Activated CD4-positive, alpha-beta T cell treated with anti-CD3 and anti-CD28 coated beads, Interleukin-2, amount 10 ng/mL, durations not matched to agents 24 days and 14 days (primary cell): Measurements from ENCODE around the gene SIRT7. TPM values are rescaled to one million over a fixed set of nuclear protein-coding genes. Genes with fewer than 3 reads are reported as not detected.

Experiments
- DNase-seq: peaks from one replicate; pipeline ENCODE4 v3.0.0; 2022
- H3K27ac Mint-ChIP-seq: one replicate; pipeline ENCODE4 v1.8.0; 2022; ENCODE audit warnings: mild to moderate bottlenecking, mixed read lengths
- H3K27me3 Mint-ChIP-seq: one replicate; pipeline ENCODE4 v1.8.0; 2022; ENCODE audit warnings: mixed read lengths
- H3K36me3 Mint-ChIP-seq: one replicate; pipeline ENCODE4 v1.8.0; 2022; ENCODE audit warnings: low read depth, mild to moderate bottlenecking, mixed read lengths
- H3K4me1 Mint-ChIP-seq: one replicate; pipeline ENCODE4 v1.8.0; 2021; ENCODE audit warnings: mixed read lengths
- H3K4me3 Mint-ChIP-seq: one replicate; pipeline ENCODE4 v1.8.0; 2022; ENCODE audit warnings: mild to moderate bottlenecking, moderate library complexity, mixed read lengths
- H3K9me3 Mint-ChIP-seq: one replicate; pipeline ENCODE4 v1.8.0; 2021; ENCODE audit warnings: mixed read lengths
- intact Hi-C: fragments of 100-400 bp; cut with micrococcal nuclease; formaldehyde crosslinking; loops from one replicate; pipeline ENCODE4 v1.15.1; 2023
- total RNA-seq: library from RNA; stranded (reverse); gene quantifications from 2 replicates; pipeline ENCODE4 v1.2.3, GENCODE V29; 2022

SIRT7 gene
- total RNA-seq, 1 donor from 2014 or later, result 54.9 TPM

GRCh38 chr17:81891303-81891552 lies 26.7 kb downstream of the SIRT7 start:
- peak overlapping the region; percentile 94 for H3K4me3 Mint-ChIP-seq
- peak overlapping the region; percentile 98 for H3K27ac Mint-ChIP-seq
- H3K27me3 Mint-ChIP-seq, result no peaks in the 10 kb centered on the region
- peaks cover 43% of the 10 kb centered on the region for H3K36me3 Mint-ChIP-seq
- peaks cover 16% of the 10 kb centered on the region for H3K4me1 Mint-ChIP-seq
- H3K9me3 Mint-ChIP-seq, result no peaks in the 10 kb centered on the region
- intact Hi-C loops, result loop anchor here (1.0 to 2.0 kb wide), 3 partner anchors 21 to 132 kb away; partner anchors contain the start of genes CENPX and LRRC45
- no peak for DNase-seq

DNA sequence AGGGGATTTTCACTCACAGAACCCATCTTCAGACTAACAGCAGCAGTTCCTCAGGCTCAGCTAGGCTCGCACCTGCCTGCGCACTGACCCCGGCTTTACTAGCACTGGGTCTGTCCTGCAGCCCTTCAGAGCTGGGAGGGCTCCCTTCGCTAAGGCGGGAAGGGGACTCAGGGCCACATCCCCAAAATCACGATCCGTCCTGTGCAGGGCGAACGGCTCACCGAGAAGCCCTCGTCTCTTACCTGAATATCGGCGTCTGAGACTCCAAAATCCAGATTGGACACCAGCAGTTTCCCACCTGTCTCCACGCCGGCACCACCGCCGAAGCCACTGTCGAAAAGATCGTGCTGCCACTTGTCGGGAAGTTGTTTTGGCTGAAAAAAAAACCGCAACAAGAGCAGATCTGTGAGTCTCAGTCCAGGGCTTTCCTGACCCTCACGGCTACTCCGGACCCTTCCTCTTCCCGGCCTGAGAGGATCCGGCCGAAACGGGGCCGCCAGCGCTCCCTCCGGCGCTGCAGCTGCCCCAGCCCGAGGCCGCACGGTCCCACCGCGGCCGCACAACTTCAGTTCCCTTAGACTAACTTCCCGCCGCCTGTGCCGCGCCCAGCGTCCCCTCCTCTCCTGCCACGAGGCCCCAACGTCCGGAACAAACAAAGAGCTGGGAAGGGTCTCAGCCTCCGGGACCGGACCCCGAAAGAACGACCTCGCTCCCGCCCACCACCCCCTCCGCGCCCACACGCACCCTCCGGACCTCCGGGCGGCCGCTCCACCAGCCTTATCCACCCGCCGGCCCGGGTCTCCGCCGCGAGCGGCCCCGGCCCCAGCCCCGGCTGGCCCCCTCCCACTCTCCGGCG lies 27.3 kb downstream of the SIRT7 start:
- intact Hi-C loops, result loop anchor here (1.0 to 2.0 kb wide), 3 partner anchors 20 to 132 kb away; partner anchors contain the start of genes CENPX and LRRC45
- no peaks in the 10 kb centered on the region for H3K27me3 Mint-ChIP-seq
- H3K36me3 Mint-ChIP-seq, result peaks cover 48% of the 10 kb centered on the region
- H3K4me3 Mint-ChIP-seq, result peak overlapping the region; percentile 88
- peaks cover 17% of the 10 kb centered on the region for H3K4me1 Mint-ChIP-seq
- no peaks in the 10 kb centered on the region for H3K9me3 Mint-ChIP-seq
- DNase-seq, result peak; percentile 80
- H3K27ac Mint-ChIP-seq, result peak overlapping the region; percentile 94

GRCh38 chr17:81889602-81890001 lies 28.4 kb downstream of the SIRT7 start:
- intact Hi-C loops, result loop anchor here (2.0 kb wide), 1 partner anchor 133 kb away; the partner anchor contains the start of genes CENPX and LRRC45
- H3K27me3 Mint-ChIP-seq, result no peaks in the 10 kb centered on the region
- DNase-seq, result no peak
- H3K4me3 Mint-ChIP-seq, result peak overlapping the region; percentile 88
- peaks cover 17% of the 10 kb centered on the region for H3K4me1 Mint-ChIP-seq
- H3K36me3 Mint-ChIP-seq, result peaks cover 56% of the 10 kb centered on the region
- H3K9me3 Mint-ChIP-seq, result no peaks in the 10 kb centered on the region
- peak overlapping the region; percentile 69 for H3K27ac Mint-ChIP-seq

DNA sequence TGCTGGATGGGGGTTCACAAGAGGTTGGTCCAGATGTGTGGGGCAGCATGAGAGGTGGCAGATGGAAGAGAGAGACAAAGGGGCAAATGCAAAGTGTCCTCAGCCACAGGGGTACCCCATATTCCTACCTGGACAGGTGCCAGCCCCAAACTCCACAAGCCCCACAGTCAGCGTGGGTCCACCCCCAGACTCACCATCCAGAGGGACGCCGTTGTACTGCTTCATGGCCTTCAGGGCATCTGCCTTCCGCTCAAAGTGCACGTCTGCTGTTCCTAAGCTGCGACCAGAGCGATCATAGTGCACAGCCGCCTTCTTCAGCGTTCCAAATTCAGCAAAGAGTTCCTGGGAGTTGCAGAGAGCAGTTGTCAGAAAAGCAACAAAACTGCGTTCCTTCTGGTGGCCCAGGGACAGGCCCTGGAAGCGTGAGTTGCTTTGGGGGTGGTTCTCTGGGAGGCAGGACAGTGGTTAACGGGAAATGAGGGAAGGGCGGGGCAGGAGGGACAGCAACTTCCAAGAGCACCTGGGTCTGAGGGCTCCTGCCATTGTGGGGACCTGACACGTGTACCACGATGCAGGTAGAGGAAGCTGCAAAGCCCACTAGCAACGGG lies 28.9 kb downstream of the SIRT7 start:
- H3K4me1 Mint-ChIP-seq, result peaks cover 17% of the 10 kb centered on the region
- no peaks in the 10 kb centered on the region for H3K9me3 Mint-ChIP-seq
- H3K27me3 Mint-ChIP-seq, result no peaks in the 10 kb centered on the region
- peak overlapping the region; percentile 69 for H3K27ac Mint-ChIP-seq
- peak overlapping the region; percentile 70 for H3K4me3 Mint-ChIP-seq
- intact Hi-C loops, result no loop called here
- no peak for DNase-seq
- H3K36me3 Mint-ChIP-seq, result peaks cover 60% of the 10 kb centered on the region

- DNase-seq, result no peak
- Mint-ChIP-seq H3K27ac (peak overlapping the region; percentile 64), H3K27me3 (no peaks in the 10 kb centered on the region), H3K9me3 (no peaks in the 10 kb centered on the region), H3K36me3 (peaks cover 57% of the 10 kb centered on the region), H3K4me3 (peak overlapping the region; percentile 70), H3K4me1 (peaks cover 17% of the 10 kb centered on the region)
- intact Hi-C loops, result no loop called here
These were observed 29.6 kb downstream of the SIRT7 start for GRCh38 chr17:81888105-81888987.

- H3K27me3 Mint-ChIP-seq, result no peaks in the 10 kb centered on the region
- peaks cover 65% of the 10 kb centered on the region for H3K36me3 Mint-ChIP-seq
These were observed 32.0 kb downstream of the SIRT7 start for GRCh38 chr17:81885869-81886548.

GRCh38 chr17:81885454-81885853 lies 32.5 kb downstream of the SIRT7 start:
- peak overlapping the region; percentile 14 for H3K27ac Mint-ChIP-seq
- no peaks in the 10 kb centered on the region for H3K9me3 Mint-ChIP-seq
- peaks cover 13% of the 10 kb centered on the region for H3K4me1 Mint-ChIP-seq
- no peaks in the 10 kb centered on the region for H3K27me3 Mint-ChIP-seq
- no peak for DNase-seq
- H3K36me3 Mint-ChIP-seq, result peaks cover 64% of the 10 kb centered on the region
- H3K4me3 Mint-ChIP-seq, result no peak overlapping the region
- intact Hi-C loops, result no loop called here

More at GRCh38 chr17:81885869-81886548, 32.0 kb downstream of the SIRT7 start:
- Mint-ChIP-seq H3K4me3 (no peak overlapping the region), H3K27ac (peak overlapping the region; percentile 56), H3K4me1 (peaks cover 13% of the 10 kb centered on the region), H3K9me3 (no peaks in the 10 kb centered on the region)
- intact Hi-C loops, result no loop called here
- no peak for DNase-seq

DNA sequence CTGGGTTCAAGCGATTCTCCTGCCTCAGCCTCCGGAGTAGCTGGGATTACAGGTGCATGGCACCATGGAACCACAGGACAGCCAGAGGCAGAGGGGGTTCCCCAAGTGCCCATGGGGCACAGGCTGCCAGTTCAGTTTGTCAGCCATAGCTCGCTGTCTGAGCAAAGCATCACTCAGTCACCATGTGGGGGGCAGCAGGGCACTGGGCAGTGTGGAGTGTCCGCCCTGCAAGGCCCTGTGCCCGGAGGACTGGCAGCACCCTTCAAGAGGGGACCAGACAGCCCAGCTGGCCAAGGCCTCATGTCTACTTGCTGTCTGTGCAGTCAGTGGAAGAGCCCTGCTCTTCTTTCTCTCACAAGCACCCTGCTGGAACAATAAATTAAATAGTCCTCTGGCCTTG lies 33.0 kb downstream of the SIRT7 start:
- no peak overlapping the region for H3K4me3 Mint-ChIP-seq
- H3K9me3 Mint-ChIP-seq, result no peaks in the 10 kb centered on the region
- no peak for DNase-seq
- intact Hi-C loops, result no loop called here
- H3K27ac Mint-ChIP-seq, result no peak overlapping the region
- peaks cover 13% of the 10 kb centered on the region for H3K4me1 Mint-ChIP-seq
- peaks cover 63% of the 10 kb centered on the region for H3K36me3 Mint-ChIP-seq
- H3K27me3 Mint-ChIP-seq, result no peaks in the 10 kb centered on the region

GRCh38 chr17:81884520-81884919 lies 33.5 kb downstream of the SIRT7 start:
- H3K36me3 Mint-ChIP-seq, result peaks cover 64% of the 10 kb centered on the region
- DNase-seq, result no peak
- no peak overlapping the region for H3K4me3 Mint-ChIP-seq
- no peaks in the 10 kb centered on the region for H3K27me3 Mint-ChIP-seq
- H3K27ac Mint-ChIP-seq, result peak overlapping the region; percentile 34
- intact Hi-C loops, result no loop called here
- peaks cover 13% of the 10 kb centered on the region for H3K4me1 Mint-ChIP-seq
- H3K9me3 Mint-ChIP-seq, result no peaks in the 10 kb centered on the region

DNA sequence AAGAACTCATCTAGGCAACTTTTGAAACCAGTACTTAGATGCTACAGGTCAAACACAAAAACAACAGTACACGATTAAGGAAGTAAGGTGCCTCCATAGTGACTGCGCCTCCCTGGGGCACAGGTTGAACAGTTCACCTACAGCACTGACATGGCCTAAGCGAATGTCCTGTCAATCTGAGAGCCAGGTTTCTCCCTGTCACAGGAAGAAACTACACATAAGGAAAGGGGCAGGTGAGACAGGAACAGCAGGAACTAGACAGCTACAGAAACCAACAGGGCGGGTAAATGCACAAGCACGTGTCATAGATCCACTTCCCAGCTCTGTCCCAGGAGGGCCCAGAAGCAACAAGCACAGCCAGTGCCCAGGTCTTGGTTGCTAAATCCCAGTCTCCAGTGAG lies 38.9 kb downstream of the SIRT7 start:
- no peak for DNase-seq
- intact Hi-C loops, result no loop called here

DNA sequence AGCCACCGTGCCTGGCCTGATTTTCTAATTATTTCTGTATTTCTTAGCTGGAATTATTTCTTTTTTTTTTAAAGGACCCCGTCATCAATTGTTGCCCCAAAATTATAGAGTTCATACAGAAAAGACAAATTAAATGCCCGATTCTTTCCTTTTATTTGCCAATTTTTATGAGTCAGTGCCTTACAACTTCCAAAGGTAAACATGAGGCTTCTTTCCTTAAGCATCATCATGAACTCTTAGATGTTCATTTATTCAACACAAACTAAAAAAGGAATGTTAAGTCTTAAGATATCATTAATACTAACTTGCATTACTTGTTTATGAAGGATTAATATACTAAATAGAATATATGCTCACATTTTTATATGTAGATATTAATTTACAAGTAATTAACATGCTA lies 39.7 kb downstream of the SIRT7 start:
- Mint-ChIP-seq H3K9me3 (no peaks in the 10 kb centered on the region), H3K27ac (no peak overlapping the region), H3K36me3 (peaks cover 40% of the 10 kb centered on the region), H3K4me1 (peaks cover 15% of the 10 kb centered on the region), H3K4me3 (no peak overlapping the region), H3K27me3 (no peaks in the 10 kb centered on the region)
- no peak for DNase-seq
- intact Hi-C loops, result no loop called here

More for the DNA sequence above, 38.9 kb downstream of the SIRT7 start:
- Mint-ChIP-seq H3K36me3 (peaks cover 41% of the 10 kb centered on the region), H3K27me3 (no peaks in the 10 kb centered on the region), H3K4me3 (no peak overlapping the region), H3K9me3 (no peaks in the 10 kb centered on the region), H3K27ac (no peak overlapping the region), H3K4me1 (peaks cover 10% of the 10 kb centered on the region)

DNA sequence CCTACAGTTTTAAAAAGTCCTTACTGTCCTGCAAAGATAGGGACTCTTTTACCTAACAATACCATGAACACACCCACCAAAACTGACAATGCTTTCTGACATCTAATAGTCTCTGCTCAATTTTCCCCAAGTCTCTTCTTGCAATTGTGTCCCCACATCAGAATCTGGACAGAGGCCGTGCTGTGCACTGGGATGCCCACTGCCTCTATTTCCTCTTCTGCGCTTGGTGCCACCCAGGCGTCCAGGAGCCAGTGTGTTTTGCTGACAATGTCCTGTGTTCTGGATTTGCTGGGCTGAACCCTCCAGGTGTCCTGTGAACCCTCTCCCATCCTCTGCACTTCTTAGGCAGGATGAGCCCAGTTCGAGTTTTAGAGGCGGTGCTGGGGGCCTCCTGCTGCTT lies 40.4 kb downstream of the SIRT7 start:
- Mint-ChIP-seq H3K36me3 (peaks cover 41% of the 10 kb centered on the region), H3K27ac (peak overlapping the region; percentile 25), H3K4me1 (peaks cover 20% of the 10 kb centered on the region)

More for the DNA sequence above, 40.4 kb downstream of the SIRT7 start:
- Mint-ChIP-seq H3K27me3 (no peaks in the 10 kb centered on the region), H3K9me3 (no peaks in the 10 kb centered on the region), H3K4me3 (no peak overlapping the region)
- no peak for DNase-seq
- intact Hi-C loops, result no loop called here
